Activated B cell treated with CpG ODN at 0.5 μM for 24 hours (primary cell): ENCODE measurements around the gene NUDT2. TPM values are rescaled to one million over a fixed set of nuclear protein-coding genes. Genes with fewer than 3 reads are reported as not detected.

ENCODE experiments used
- ATAC-seq: fragments of 200-7000 bp; cut with Tn5 transposase; one replicate; pipeline ENCODE4 v1.10.0; 2021; ENCODE audit warnings: low read depth, mild to moderate bottlenecking, moderate library complexity
- CTCF ChIA-PET: fragments of 350-600 bp; sonication (Branson Sonifier 250); formaldehyde crosslinking; loops from one replicate; lab custom pipeline; 2021; ENCODE audit warnings: antibody characterized with exemption; lab: Charles Lee
- POLR2A ChIA-PET: fragments of 350-600 bp; sonication (Branson Sonifier 250); formaldehyde crosslinking; loops from one replicate; lab custom pipeline; 2021; ENCODE audit warnings: antibody characterized with exemption; lab: Charles Lee
- DNase-seq: peaks from one replicate; pipeline ENCODE4 v3.0.0; 2022
- H3K27ac Mint-ChIP-seq: one replicate; pipeline ENCODE4 v1.8.0; 2020; ENCODE audit warnings: mixed read lengths
- H3K27me3 Mint-ChIP-seq: one replicate; pipeline ENCODE4 v1.8.0; 2021; ENCODE audit warnings: mixed read lengths
- H3K36me3 Mint-ChIP-seq: one replicate; pipeline ENCODE4 v1.8.0; 2021; ENCODE audit warnings: low read depth, mixed read lengths
- H3K4me1 Mint-ChIP-seq: one replicate; pipeline ENCODE4 v1.8.0; 2021; ENCODE audit warnings: mixed read lengths
- H3K4me3 Mint-ChIP-seq: one replicate; pipeline ENCODE4 v1.8.0; 2020; ENCODE audit warnings: mild to moderate bottlenecking, mixed read lengths
- H3K9me3 Mint-ChIP-seq: one replicate; pipeline ENCODE4 v1.8.0; 2020; ENCODE audit warnings: mixed read lengths
- CTCF ChIP-seq: fragments of 200-600 bp; IDR thresholded peaks from one replicate; pipeline ENCODE4 v1.8.0; 2022; ENCODE audit warnings: antibody characterized with exemption, mild to moderate bottlenecking
- intact Hi-C: fragments of 100-400 bp; cut with micrococcal nuclease; formaldehyde crosslinking; loops from one replicate; pipeline ENCODE4 v1.15.1; 2024
- total RNA-seq: library from RNA; stranded (reverse); gene quantifications from 2 replicates; pipeline ENCODE4 v1.2.3, GENCODE V29; 2022

Gene NUDT2
- total RNA-seq, 1 donor from 2014 or later, result 19.7 TPM

GRCh38 chr9:34376596-34377403, 47.4 kb downstream of the NUDT2 start, which contains the start of gene MYORG:
MYORG (minus strand) TSS chr9:34376898; CDS start chr9:34372943, 3,955 bp downstream.
- no peaks in the 10 kb centered on the region for H3K9me3 Mint-ChIP-seq
- ChIA-PET POLR2A (interaction anchor here (0.6 to 1.6 kb wide), 5 partner anchors 46 to 328 kb away, joined by 3 to 9 read pairs (median 3); partner anchors contain the start of genes SIGMAR1 and UBAP2), CTCF (interaction anchor here (1.1 to 3.8 kb wide), 3 partner anchors 28 to 227 kb away, joined by 3 to 13 read pairs (median 9); no protein-coding TSS in a partner anchor)
- DNase-seq (peak; percentile 94), ATAC-seq (peak; percentile 85)
- H3K36me3 Mint-ChIP-seq, result no peaks in the 10 kb centered on the region
- peak within 1 kb of the TSS; percentile 75 for H3K27ac Mint-ChIP-seq
- H3K4me1 Mint-ChIP-seq, result peaks cover 42% of the 10 kb centered on the region
- intact Hi-C loops, result loop anchor here (1.0 to 5.0 kb wide), 5 partner anchors 47 to 754 kb away; partner anchors contain the start of genes KIF24, NUDT2, UBAP1 and UBE2R2
- peak within 1 kb of the TSS; percentile 93 for H3K4me3 Mint-ChIP-seq
- no peak for TF ChIP-seq CTCF
- H3K27me3 Mint-ChIP-seq, result peaks cover 2% of the 10 kb centered on the region

- peaks cover 42% of the 10 kb centered on the region for H3K4me1 Mint-ChIP-seq
- ATAC-seq (no peak), DNase-seq (no peak)
- ChIA-PET CTCF (interaction anchor here (1.1 to 3.8 kb wide), 3 partner anchors 27 to 226 kb away, joined by 3 to 13 read pairs (median 9); no protein-coding TSS in a partner anchor), POLR2A (interaction anchor here (0.9 to 1.6 kb wide), 4 partner anchors 46 to 328 kb away, joined by 3 to 9 read pairs (median 4); partner anchors contain the start of genes SIGMAR1 and UBAP2)
- H3K4me3 Mint-ChIP-seq, result peak overlapping the region; percentile 93
- TF ChIP-seq CTCF, result no peak
- H3K36me3 Mint-ChIP-seq, result no peaks in the 10 kb centered on the region
- intact Hi-C loops, result loop anchor here (1.0 to 5.0 kb wide), 4 partner anchors 198 to 755 kb away; partner anchors contain the start of genes UBAP1 and UBE2R2
- no peaks in the 10 kb centered on the region for H3K9me3 Mint-ChIP-seq
- peaks cover 2% of the 10 kb centered on the region for H3K27me3 Mint-ChIP-seq
- no peak overlapping the region for H3K27ac Mint-ChIP-seq
Observed at GRCh38 chr9:34377404-34377746, 48.0 kb downstream of the NUDT2 start.

GRCh38 chr9:34378376-34379060, 49.1 kb downstream of the NUDT2 start:
- no peak for DNase-seq
- intact Hi-C loops, result loop anchor here (1.0 to 5.0 kb wide), 9 partner anchors 122 to 756 kb away; partner anchors contain the start of genes RPP25L, SIGMAR1 and UBAP2
- POLR2A ChIA-PET, result interaction anchor here (0.6 to 0.7 kb wide), 2 partner anchors 48 to 1269 kb away, joined by 3 read pairs; no protein-coding TSS in a partner anchor
- no peaks in the 10 kb centered on the region for H3K9me3 Mint-ChIP-seq
- H3K27me3 Mint-ChIP-seq, result peaks cover 2% of the 10 kb centered on the region
- H3K4me3 Mint-ChIP-seq, result peak overlapping the region; percentile 44
- CTCF ChIA-PET, result interaction anchor here (0.7 to 3.8 kb wide), 11 partner anchors 25 to 256 kb away, joined by 3 to 13 read pairs (median 3); no protein-coding TSS in a partner anchor
- no peaks in the 10 kb centered on the region for H3K36me3 Mint-ChIP-seq
- TF ChIP-seq CTCF, result no peak
- no peak overlapping the region for H3K27ac Mint-ChIP-seq
- peaks cover 42% of the 10 kb centered on the region for H3K4me1 Mint-ChIP-seq
- no peak for ATAC-seq

- intact Hi-C loops, result loop anchor here (1.0 to 5.0 kb wide), 11 partner anchors 79 to 757 kb away; partner anchors contain the start of genes DNAI1, FAM219A, RPP25L and SIGMAR1
- TF ChIP-seq CTCF, result peak; percentile 77
- peak overlapping the region; percentile 89 for H3K4me3 Mint-ChIP-seq
- ChIA-PET CTCF (interaction anchor here (0.7 to 2.5 kb wide), 8 partner anchors 24 to 255 kb away, joined by 3 to 11 read pairs (median 4); no protein-coding TSS in a partner anchor), POLR2A (interaction anchor here (0.6 to 1.2 kb wide), 2 partner anchors 49 kb away, joined by 3 read pairs; no protein-coding TSS in a partner anchor)
- H3K27ac Mint-ChIP-seq, result peak overlapping the region; percentile 19
- H3K4me1 Mint-ChIP-seq, result peaks cover 42% of the 10 kb centered on the region
- ATAC-seq (peak; percentile 35), DNase-seq (peak; percentile 74)
- peaks cover 2% of the 10 kb centered on the region for H3K27me3 Mint-ChIP-seq
- H3K36me3 Mint-ChIP-seq, result no peaks in the 10 kb centered on the region
- H3K9me3 Mint-ChIP-seq, result no peaks in the 10 kb centered on the region
Observed at GRCh38 chr9:34379334-34380033, 50.1 kb downstream of the NUDT2 start.
